ENCODE data around the gene GDF3. TPM values are rescaled to one million over a fixed set of nuclear protein-coding genes. Genes with fewer than 3 reads are reported as not detected.

GDF3 gene
- total and polyA plus RNA-seq, 8 donors, result not detected

- no peaks in the 10 kb centered on the region for H3K9me3 ChIP-seq
- 58 to 70% (median 65%) methylated on average over 3 of the region's 3 CpGs for WGBS, 5 donors
- no peak overlapping the region for H3K4me3 ChIP-seq
- TF ChIP-seq EP300 (IDR thresholded peaks at IDR 0.05), result no peak
- TF ChIP-seq POLR2AphosphoS5 (IDR thresholded peaks at IDR 0.05), result no peak
- TF ChIP-seq POLR2A (IDR thresholded peaks at IDR 0.05), result no peak
- TF ChIP-seq CTCF (IDR thresholded peaks at IDR 0.05), result no peak
- H3K4me1 ChIP-seq, result no peaks in the 10 kb centered on the region
- no peaks in the 10 kb centered on the region for H3K27me3 ChIP-seq
- no peak for DNase-seq
- H3K36me3 ChIP-seq, result no peaks in the 10 kb centered on the region
- intact Hi-C loops (cut with DNase I; ENCODE audit: low total_unique reads), result no loop called here
- no peak overlapping the region for H3K27ac ChIP-seq
These were observed 879 bp downstream of the GDF3 start for GRCh38 chr12:7694556-7695236.

GRCh38 chr12:7693793-7694192 is 1.8 kb downstream of the GDF3 start:
- H3K27ac ChIP-seq, result no peak overlapping the region
- intact Hi-C loops (cut with DNase I; ENCODE audit: low total_unique reads), result no loop called here
- H3K9me3 ChIP-seq, result no peaks in the 10 kb centered on the region
- H3K27me3 ChIP-seq, result no peaks in the 10 kb centered on the region
- DNase-seq, result no peak
- TF ChIP-seq POLR2AphosphoS5 (IDR thresholded peaks at IDR 0.05) (no peak), POLR2A (IDR thresholded peaks at IDR 0.05) (no peak)
- no peak overlapping the region for H3K4me3 ChIP-seq
- H3K36me3 ChIP-seq, result no peaks in the 10 kb centered on the region
- H3K4me1 ChIP-seq, result no peaks in the 10 kb centered on the region
- WGBS, 5 donors, result 66 to 79% (median 75%) methylated on average over 6 of the region's 6 CpGs

- no peak overlapping the region for H3K4me3 ChIP-seq
- H3K27ac ChIP-seq, result no peak overlapping the region
- intact Hi-C loops (cut with DNase I; ENCODE audit: low total_unique reads), result no loop called here
- no peak for TF ChIP-seq EP300 (IDR thresholded peaks at IDR 0.05)
- TF ChIP-seq CTCF (IDR thresholded peaks at IDR 0.05), result no peak
- TF ChIP-seq POLR2AphosphoS5 (IDR thresholded peaks at IDR 0.05), result no peak
- no peak for TF ChIP-seq POLR2A (IDR thresholded peaks at IDR 0.05)
- DNase-seq, result no peak
- H3K27me3 ChIP-seq, result peaks cover 0 to 6% (median 0%) of the 10 kb centered on the region in 3 donors
- H3K4me1 ChIP-seq, result no peaks in the 10 kb centered on the region
- WGBS, 5 donors, result 51 to 66% (median 57%) methylated on average over 2 of the region's 2 CpGs
- H3K9me3 ChIP-seq, result no peaks in the 10 kb centered on the region
- no peaks in the 10 kb centered on the region for H3K36me3 ChIP-seq
These were observed 14.0 kb downstream of the GDF3 start for GRCh38 chr12:7681535-7681934.

- Histone ChIP-seq H3K9me3 (no peaks in the 10 kb centered on the region), H3K36me3 (no peaks in the 10 kb centered on the region), H3K27me3 (peaks cover 0 to 6% (median 0%) of the 10 kb centered on the region in 3 donors), H3K4me3 (no peak overlapping the region), H3K4me1 (no peaks in the 10 kb centered on the region), H3K27ac (no peak overlapping the region)
- 47 to 57% (median 54%) methylated on average over 9 of the region's 9 CpGs for WGBS, 5 donors
- no peak for DNase-seq
- intact Hi-C loops (cut with DNase I; ENCODE audit: low total_unique reads), result no loop called here
- TF ChIP-seq CTCF (IDR thresholded peaks at IDR 0.05), result no peak
- no peak for TF ChIP-seq POLR2AphosphoS5 (IDR thresholded peaks at IDR 0.05)
- TF ChIP-seq EP300 (IDR thresholded peaks at IDR 0.05), result no peak
- no peak for TF ChIP-seq POLR2A (IDR thresholded peaks at IDR 0.05)
These were observed 16.1 kb downstream of the GDF3 start for GRCh38 chr12:7679251-7680045.

All from stomach (tissue), 9 donors.